Lower leg skin (tissue), 4 donors: ENCODE results near the gene TNS3. TPM values are rescaled to one million over a fixed set of nuclear protein-coding genes. Genes with fewer than 3 reads are reported as not detected.

Experiments
- DNase-seq, 2 donors: peaks; one replicate each; pipeline ENCODE4 v3.0.0-alpha.2; 2019; ENCODE audit warnings: low spot score in 2 of 2
- H3K4me3 ChIP-seq: fragments of 200-600 bp; sonication (generic); 2 replicates; pipeline ENCODE4 v1.5.1; 2017; ENCODE audit warnings: mild to moderate bottlenecking, low read depth; ENCODE audit not compliant: poor library complexity, severe bottlenecking
- POLR2A ChIP-seq, 2 donors: fragments of 450-650 bp; IDR thresholded peaks; one replicate each; pipeline ENCODE4 v1.6.1; 2016 to 2017; ENCODE audit warnings: antibody characterized with exemption in 2 of 2, mild to moderate bottlenecking in 1 of 2, moderate library complexity in 1 of 2
- WGBS, 2 donors: methylation state at CpG; one replicate each; pipeline ENCODE4 v1.1.5; 2018; 5-methylcytosine and 5-hydroxymethylcytosine counted together
- intact Hi-C: fragments of 100-400 bp; cut with DNase I; formaldehyde crosslinking; loops from one replicate; pipeline ENCODE4 v1.15.0; 2023; ENCODE audit warnings: low total_unique reads
- total RNA-seq, 4 donors: library from RNA; depleted of rRNA; stranded (reverse); fragments of >200 nt; gene quantifications; one replicate each; pipeline ENCODE4 v1.1.0, GENCODE V29; 2016
- TF ChIP-seq, protein P1 (sequence below), 3 donors: fragments of 450-650 bp; IDR thresholded peaks; one replicate each; pipeline ENCODE4 v1.5.1; 2016; ENCODE audit warnings: antibody characterized with exemption in 3 of 3, mild to moderate bottlenecking in 3 of 3, moderate library complexity in 2 of 3

Gene TNS3
- total RNA-seq, 4 donors from 2014 or later: 19.5 to 33.9 (median 25.5) TPM

- no peak overlapping the region for H3K4me3 ChIP-seq
- intact Hi-C loops: no loop called here
- TF ChIP-seq, protein P1, sequence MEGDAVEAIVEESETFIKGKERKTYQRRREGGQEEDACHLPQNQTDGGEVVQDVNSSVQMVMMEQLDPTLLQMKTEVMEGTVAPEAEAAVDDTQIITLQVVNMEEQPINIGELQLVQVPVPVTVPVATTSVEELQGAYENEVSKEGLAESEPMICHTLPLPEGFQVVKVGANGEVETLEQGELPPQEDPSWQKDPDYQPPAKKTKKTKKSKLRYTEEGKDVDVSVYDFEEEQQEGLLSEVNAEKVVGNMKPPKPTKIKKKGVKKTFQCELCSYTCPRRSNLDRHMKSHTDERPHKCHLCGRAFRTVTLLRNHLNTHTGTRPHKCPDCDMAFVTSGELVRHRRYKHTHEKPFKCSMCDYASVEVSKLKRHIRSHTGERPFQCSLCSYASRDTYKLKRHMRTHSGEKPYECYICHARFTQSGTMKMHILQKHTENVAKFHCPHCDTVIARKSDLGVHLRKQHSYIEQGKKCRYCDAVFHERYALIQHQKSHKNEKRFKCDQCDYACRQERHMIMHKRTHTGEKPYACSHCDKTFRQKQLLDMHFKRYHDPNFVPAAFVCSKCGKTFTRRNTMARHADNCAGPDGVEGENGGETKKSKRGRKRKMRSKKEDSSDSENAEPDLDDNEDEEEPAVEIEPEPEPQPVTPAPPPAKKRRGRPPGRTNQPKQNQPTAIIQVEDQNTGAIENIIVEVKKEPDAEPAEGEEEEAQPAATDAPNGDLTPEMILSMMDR (IDR thresholded peaks at IDR 0.05): no peak
- TF ChIP-seq POLR2A (IDR thresholded peaks at IDR 0.05): no peak
- WGBS, 2 donors: 47 to 55% methylated on average over 2 of the region's 2 CpGs
- no peak for DNase-seq
Observed at GRCh38 chr7:47584536-47584895, 2.6 kb upstream of the TNS3 start.

- TF ChIP-seq POLR2A (IDR thresholded peaks at IDR 0.05): no peak
- DNase-seq: no peak
- intact Hi-C loops: no loop called here
- WGBS, 2 donors: 37 to 45% methylated on average over 10 to 11 of the region's 11 CpGs
- H3K4me3 ChIP-seq: no peak overlapping the region
Observed at GRCh38 chr7:47583739-47584535, 2.0 kb upstream of the TNS3 start.

- intact Hi-C loops: no loop called here
- H3K4me3 ChIP-seq: no peak overlapping the region
- peak in 1 of 2 donors; percentile 62 for DNase-seq
- WGBS, 2 donors: 60 to 70% methylated on average over 15 of the region's 15 CpGs
- TF ChIP-seq, protein P1 (IDR thresholded peaks at IDR 0.05): no peak
- TF ChIP-seq POLR2A (IDR thresholded peaks at IDR 0.05): no peak
Observed at GRCh38 chr7:47582764-47583738, 1.1 kb upstream of the TNS3 start.

- TF ChIP-seq, protein P1 (IDR thresholded peaks at IDR 0.05): no peak
- no peak for TF ChIP-seq POLR2A (IDR thresholded peaks at IDR 0.05)
- intact Hi-C loops: no loop called here
- H3K4me3 ChIP-seq: peak overlapping the region; percentile 41
- DNase-seq: no peak
- WGBS, 2 donors: 0 to 4% methylated on average over 9 to 11 of the region's 33 CpGs
Observed at GRCh38 chr7:47581438-47581803, 490 bp downstream of the TNS3 start.

DNA sequence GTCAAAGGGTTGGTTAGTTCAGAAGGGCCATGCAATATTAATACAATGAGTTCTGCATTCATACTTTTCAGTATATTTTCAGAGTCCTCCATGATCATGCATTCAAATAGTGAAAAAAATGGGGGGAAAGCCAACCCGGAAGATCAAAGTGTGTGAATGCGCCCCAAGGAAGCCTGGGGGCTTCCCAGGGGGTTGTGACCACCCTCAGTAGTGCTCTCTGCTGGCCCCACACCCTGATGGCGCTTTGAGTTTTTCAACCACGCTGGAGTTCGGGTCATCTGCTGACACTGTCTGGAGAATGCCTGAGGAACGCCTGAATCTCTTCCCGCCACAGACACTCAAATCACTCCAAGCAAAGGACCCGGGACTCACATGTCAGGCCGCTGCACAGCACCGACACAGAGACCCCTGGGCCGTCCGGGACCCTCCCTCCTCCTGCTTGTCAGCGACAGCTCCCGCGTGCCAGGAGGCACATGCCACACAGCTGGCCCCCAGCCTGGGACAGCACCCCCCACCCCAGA lies 1.0 kb downstream of the TNS3 start:
- intact Hi-C loops: no loop called here
- TF ChIP-seq POLR2A (IDR thresholded peaks at IDR 0.05): no peak
- TF ChIP-seq, protein P1 (IDR thresholded peaks at IDR 0.05): no peak
- no peak for DNase-seq
- H3K4me3 ChIP-seq: peak overlapping the region; percentile 41
- 16 to 27% methylated on average over 14 to 15 of the region's 15 CpGs for WGBS, 2 donors
